Transverse colon (tissue), 4 donors: ENCODE results near the gene PRKCH.

ENCODE experiments used
- CTCF ChIP-seq, 5 experiments: fragments of 200-600 bp in 3 of 5; fragments of 450-650 bp in 2 of 5; sonication (generic) in 3 of 5; IDR thresholded peaks; 1 replicate in 2 of 5; 2 replicates in 3 of 5; pipeline ENCODE4 v1.5.1; 2016 to 2017; ENCODE audit warnings: antibody characterized with exemption in 5 of 5, inconsistent platforms in 3 of 5, mild to moderate bottlenecking in 2 of 5, moderate library complexity in 1 of 5
- POLR2A ChIP-seq: fragments of 450-650 bp; IDR thresholded peaks from one replicate; pipeline ENCODE4 v1.6.1; 2016; ENCODE audit warnings: antibody characterized with exemption, mild to moderate bottlenecking, moderate library complexity
- POLR2AphosphoS5 ChIP-seq, 3 donors: sonication (generic); formaldehyde crosslinking; IDR thresholded peaks; one replicate each; pipeline ENCODE4 v1.6.1; 2016; ENCODE audit warnings: antibody characterized with exemption in 3 of 3

DNA sequence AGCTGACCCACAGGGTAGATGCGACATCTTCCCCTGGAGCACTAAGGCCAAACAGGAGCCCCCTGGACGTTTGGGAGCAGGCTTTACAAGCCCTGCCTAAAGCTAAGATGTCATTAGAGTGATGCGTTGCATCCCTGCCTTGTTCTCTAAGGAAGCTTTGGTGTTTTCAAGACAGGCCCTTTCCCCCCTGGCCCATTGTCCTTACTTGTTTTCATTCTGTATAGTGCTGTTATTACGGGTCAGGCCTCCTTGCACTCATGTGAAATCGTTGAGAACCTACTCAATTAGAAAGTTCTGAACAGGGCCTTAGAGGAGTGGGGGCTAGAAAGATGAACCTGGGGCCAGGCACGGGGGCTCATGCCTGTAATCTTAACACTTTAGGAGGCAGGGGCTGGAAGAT lies 1.7 kb upstream of the PRKCH start:
- TF ChIP-seq POLR2A = no peak
- no peak for TF ChIP-seq CTCF (IDR thresholded peaks at IDR 0.05)
- no peak for TF ChIP-seq POLR2AphosphoS5 (IDR thresholded peaks at IDR 0.05)
